NCI-H2227 (cell line): ENCODE data around the gene SFT2D3.
A peak's percentile ranks its signal among the peaks of the same experiment; 100 is the strongest.
"Not testable (repeated sequence)": the region's sequence is repeated elsewhere in the genome, so short reads cannot be mapped to it uniquely, and the experiment has no call there.

Source experiments
- DNase-seq: peaks from one replicate; lab custom pipeline; 2025; ENCODE audit not compliant: unreplicated experiment; lab: John Stamatoyannopoulos, UW

SFT2D3 gene

GRCh38 chr2:127740665-127741288, 39.5 kb downstream of the SFT2D3 start:
- DNase-seq, result peak; percentile 25

GRCh38 chr2:127743477-127744026, 42.3 kb downstream of the SFT2D3 start:
- DNase-seq, result no peak

DNA sequence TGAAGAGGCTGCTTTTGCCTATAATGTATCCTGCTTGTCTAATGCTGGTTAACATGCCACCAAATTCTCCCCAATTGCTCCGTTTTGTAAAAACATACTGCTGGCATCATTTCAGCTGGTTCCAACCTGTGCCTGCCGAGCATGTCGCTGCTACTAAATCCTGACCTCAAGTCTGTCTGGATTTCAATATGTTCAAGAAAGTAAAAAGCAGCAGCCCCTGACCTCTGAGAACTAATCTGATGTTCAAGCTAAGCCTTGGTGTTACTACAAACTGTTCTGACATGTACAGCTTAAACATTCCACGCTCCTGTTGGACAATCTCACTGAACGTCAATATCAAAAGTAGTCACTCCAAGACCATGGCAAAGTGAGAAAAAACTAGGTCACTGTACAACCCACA, 46.3 kb downstream of the SFT2D3 start:
- no peak for DNase-seq

DNA sequence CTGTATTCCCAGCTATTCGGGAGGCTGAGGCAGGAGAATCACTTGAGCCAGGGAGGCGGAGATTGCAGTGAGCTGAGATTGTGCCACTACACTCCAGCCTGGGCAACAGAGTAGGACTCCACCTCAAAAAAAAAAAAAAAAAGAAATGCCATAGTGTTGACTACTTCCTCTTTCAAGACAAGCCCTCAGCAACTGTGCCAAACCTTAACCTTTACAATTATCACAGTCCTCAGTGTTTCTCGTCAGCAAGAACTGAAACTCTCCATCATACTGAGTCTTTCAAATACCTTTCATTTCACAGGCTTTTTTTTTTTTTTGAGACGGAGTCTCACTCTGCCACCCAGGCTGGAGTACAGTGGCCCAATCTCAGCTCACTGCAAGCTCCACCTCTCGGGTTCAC, 48.2 kb downstream of the SFT2D3 start:
- not testable (repeated sequence) for DNase-seq

DNA sequence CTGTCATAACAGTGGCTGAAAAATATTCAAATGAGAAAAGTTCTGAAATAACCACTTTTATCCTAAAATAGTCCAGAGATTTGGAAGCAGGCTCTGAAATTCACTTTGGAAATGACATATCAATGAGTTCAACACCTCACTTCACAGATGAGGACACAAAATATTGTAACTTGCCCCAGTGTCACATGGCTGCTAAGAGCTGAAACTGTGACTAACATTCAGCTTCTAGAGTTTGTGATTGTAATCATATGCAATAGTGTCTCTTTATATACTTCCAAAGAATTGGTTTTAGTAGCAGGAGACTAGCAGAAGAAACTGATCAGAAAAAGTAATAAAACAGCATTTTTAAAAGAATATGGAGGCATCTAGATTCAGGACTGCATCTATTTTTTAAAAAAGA, 52.1 kb downstream of the SFT2D3 start:
- DNase-seq, result no peak

DNA sequence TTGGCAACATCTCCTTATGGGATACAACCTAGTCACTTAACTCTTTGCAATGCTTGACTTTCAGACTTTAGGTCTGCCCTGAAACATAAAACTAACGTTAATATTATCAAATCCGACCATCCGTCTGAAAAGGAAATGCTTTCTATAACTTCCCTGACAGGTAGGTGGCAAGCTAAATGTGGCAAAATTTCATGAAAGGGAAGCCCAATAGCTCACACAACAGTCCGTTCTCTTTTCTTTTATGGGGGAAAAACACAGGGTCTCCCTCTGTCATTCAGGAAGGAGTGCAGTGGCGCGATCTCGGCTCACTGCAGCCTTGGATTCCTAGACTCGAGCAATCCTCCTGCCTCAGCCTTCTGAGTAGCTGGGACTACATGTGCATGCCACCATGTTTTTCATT, 52.9 kb downstream of the SFT2D3 start:
- no peak for DNase-seq
